ENCODE results near the gene LAMTOR3. TPM values are rescaled to one million over a fixed set of nuclear protein-coding genes. Genes with fewer than 3 reads are reported as not detected.

LAMTOR3 gene
- total RNA-seq, 1 donor from 2014 or later: 58.2 TPM

DNA sequence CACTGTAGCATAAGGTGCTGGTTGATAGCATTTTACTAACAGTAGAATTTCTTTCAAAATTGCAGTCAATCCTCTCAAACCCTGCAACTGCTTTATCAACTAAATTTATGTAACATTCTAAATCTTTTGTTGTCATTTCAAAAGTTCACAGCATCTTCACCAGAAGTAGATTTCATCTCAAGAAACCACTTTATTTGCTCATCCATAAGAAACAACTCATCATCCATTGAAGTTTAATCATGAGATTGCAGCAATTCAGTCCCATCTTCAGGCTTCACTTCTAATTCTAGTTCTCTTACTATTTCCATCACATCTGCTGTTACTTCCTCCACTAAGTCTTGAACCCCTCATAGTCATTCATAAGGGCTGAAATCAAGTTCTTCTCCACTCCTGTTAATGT lies 21.7 kb downstream of the LAMTOR3 start:
- H3K4me1 Mint-ChIP-seq (ENCODE audit: low read depth): no peaks in the 10 kb centered on the region
- H3K36me3 Mint-ChIP-seq (ENCODE audit: insufficient read depth): no peaks in the 10 kb centered on the region
- DNase-seq (ENCODE audit: low spot score, unreplicated experiment): no peak
- no peak for TF ChIP-seq CTCF (IDR thresholded peaks at IDR 0.05; ENCODE audit: unreplicated experiment)
- H3K9me3 Mint-ChIP-seq (ENCODE audit: low read depth): no peaks in the 10 kb centered on the region
- no peaks in the 10 kb centered on the region for H3K27me3 Mint-ChIP-seq
- no peak overlapping the region for H3K4me3 Mint-ChIP-seq (ENCODE audit: low read depth)
- H3K27ac Mint-ChIP-seq: no peak overlapping the region

DNA sequence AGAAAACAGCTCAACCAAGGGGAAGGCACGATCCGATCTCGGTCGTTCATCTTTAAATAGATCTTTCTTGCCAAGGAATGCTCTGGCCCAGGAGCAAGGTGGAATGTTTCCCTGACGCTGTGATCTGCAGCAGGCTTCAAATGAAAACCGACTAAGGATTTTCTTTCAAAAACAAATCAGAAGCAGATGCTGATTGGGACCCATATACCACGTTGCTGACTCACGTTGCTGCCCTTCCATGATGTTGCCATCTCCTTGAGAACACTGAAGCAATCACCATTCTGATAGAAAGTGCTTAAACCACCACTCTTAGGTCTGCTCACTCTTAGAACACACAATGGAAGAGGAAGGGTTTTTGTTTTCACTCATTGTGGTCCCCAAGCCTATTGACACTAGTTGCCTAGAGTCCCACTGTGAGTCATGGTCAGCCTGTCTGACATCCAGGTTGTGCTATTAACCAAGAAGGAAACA lies 26.1 kb downstream of the LAMTOR3 start:
- H3K4me1 Mint-ChIP-seq (ENCODE audit: low read depth): no peaks in the 10 kb centered on the region
- TF ChIP-seq CTCF (IDR thresholded peaks at IDR 0.05; ENCODE audit: unreplicated experiment): no peak
- no peak overlapping the region for H3K27ac Mint-ChIP-seq
- no peak overlapping the region for H3K4me3 Mint-ChIP-seq (ENCODE audit: low read depth)
- no peak for DNase-seq (ENCODE audit: low spot score, unreplicated experiment)
- H3K36me3 Mint-ChIP-seq (ENCODE audit: insufficient read depth): no peaks in the 10 kb centered on the region
- no peaks in the 10 kb centered on the region for H3K27me3 Mint-ChIP-seq
- no peaks in the 10 kb centered on the region for H3K9me3 Mint-ChIP-seq (ENCODE audit: low read depth)

GRCh38 chr4:99863804-99864203 lies 30.4 kb downstream of the LAMTOR3 start:
- no peak for DNase-seq (ENCODE audit: low spot score, unreplicated experiment)
- no peaks in the 10 kb centered on the region for H3K4me1 Mint-ChIP-seq (ENCODE audit: low read depth)
- H3K27ac Mint-ChIP-seq: no peak overlapping the region
- no peaks in the 10 kb centered on the region for H3K9me3 Mint-ChIP-seq (ENCODE audit: low read depth)
- TF ChIP-seq CTCF (IDR thresholded peaks at IDR 0.05; ENCODE audit: unreplicated experiment): no peak
- H3K27me3 Mint-ChIP-seq: no peaks in the 10 kb centered on the region
- H3K36me3 Mint-ChIP-seq (ENCODE audit: insufficient read depth): no peaks in the 10 kb centered on the region
- no peak overlapping the region for H3K4me3 Mint-ChIP-seq (ENCODE audit: low read depth)

GRCh38 chr4:99861120-99861905 lies 32.9 kb downstream of the LAMTOR3 start:
- TF ChIP-seq CTCF (IDR thresholded peaks at IDR 0.05; ENCODE audit: unreplicated experiment): no peak
- no peaks in the 10 kb centered on the region for H3K36me3 Mint-ChIP-seq (ENCODE audit: insufficient read depth)
- no peaks in the 10 kb centered on the region for H3K9me3 Mint-ChIP-seq (ENCODE audit: low read depth)
- no peak overlapping the region for H3K4me3 Mint-ChIP-seq (ENCODE audit: low read depth)
- H3K27ac Mint-ChIP-seq: no peak overlapping the region
- DNase-seq (ENCODE audit: low spot score, unreplicated experiment): no peak
- no peaks in the 10 kb centered on the region for H3K27me3 Mint-ChIP-seq
- H3K4me1 Mint-ChIP-seq (ENCODE audit: low read depth): no peaks in the 10 kb centered on the region

DNA sequence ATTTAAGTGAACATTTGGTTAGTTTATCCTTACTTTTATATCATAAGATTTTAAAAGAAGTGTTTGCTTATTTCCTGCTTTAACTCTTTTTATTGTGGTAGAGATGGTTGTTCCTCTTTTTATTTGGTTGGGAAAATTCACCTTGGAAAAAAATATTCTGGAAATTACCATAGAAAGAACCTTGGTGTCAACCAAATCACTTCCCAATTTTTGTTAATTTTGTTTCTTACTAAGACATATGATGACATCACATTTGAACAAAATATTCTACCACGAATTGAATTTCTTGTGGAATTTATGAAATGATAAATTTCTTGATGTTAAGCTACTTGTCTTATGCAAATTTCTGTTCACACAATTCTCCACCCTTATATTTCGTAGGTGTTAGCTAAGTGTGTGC lies 33.7 kb downstream of the LAMTOR3 start:
- DNase-seq (ENCODE audit: low spot score, unreplicated experiment): no peak
- Mint-ChIP-seq H3K4me3 (ENCODE audit: low read depth) (no peak overlapping the region), H3K27me3 (no peaks in the 10 kb centered on the region), H3K36me3 (ENCODE audit: insufficient read depth) (no peaks in the 10 kb centered on the region), H3K4me1 (ENCODE audit: low read depth) (no peaks in the 10 kb centered on the region), H3K27ac (no peak overlapping the region), H3K9me3 (ENCODE audit: low read depth) (no peaks in the 10 kb centered on the region)
- no peak for TF ChIP-seq CTCF (IDR thresholded peaks at IDR 0.05; ENCODE audit: unreplicated experiment)

Measured in progenitor cell of endocrine pancreas (in vitro differentiated cells).